Body of pancreas (tissue), 4 donors: Measurements from ENCODE around the gene FASTK. TPM values are rescaled to one million over a fixed set of nuclear protein-coding genes. Genes with fewer than 3 reads are reported as not detected.

Source experiments
- ATAC-seq: fragments of 150-250 bp; one replicate; pipeline ENCODE4 v1.9.1; 2016
- DNase-seq, 4 donors: peaks; one replicate each; pipeline ENCODE4 v3.0.0-alpha.2; 2019
- H3K27ac ChIP-seq, 4 donors: fragments of 200-600 bp; sonication (generic); 1 replicate in 3 of 4; 2 replicates in 1 of 4; pipeline versions ENCODE4 v1.5.1 to v1.6.1; 2016 to 2019; ENCODE audit warnings: mild to moderate bottlenecking in 1 of 4, mixed read lengths in 1 of 4, moderate library complexity in 1 of 4
- H3K27me3 ChIP-seq, 2 donors: fragments of 200-600 bp; sonication (generic); one replicate each; pipeline ENCODE4 v1.6.0; 2016; ENCODE audit warnings: mild to moderate bottlenecking in 1 of 2
- H3K36me3 ChIP-seq, 2 donors: fragments of 200-600 bp; sonication (generic); replicated peaks in 1 of 2; 2 replicates each; pipeline ENCODE4 v1.5.1; 2016; ENCODE audit warnings: low read depth in 2 of 2; ENCODE audit not compliant: insufficient read depth in 1 of 2
- H3K4me1 ChIP-seq: fragments of 200-600 bp; sonication (generic); one replicate; pipeline ENCODE4 v1.6.0; 2016
- H3K4me3 ChIP-seq, 2 donors: fragments of 200-600 bp; sonication (generic); 1 replicate in 1 of 2; 2 replicates in 1 of 2; pipeline ENCODE4 v1.5.1; 2016 to 2019
- H3K9me3 ChIP-seq, 3 donors: fragments of 200-600 bp; sonication (generic); 1 replicate in 2 of 3; 2 replicates in 1 of 3; pipeline ENCODE4 v1.5.1; 2016
- CTCF ChIP-seq, 7 experiments: fragments of 450-650 bp in 4 of 7; fragments of 200-600 bp in 3 of 7; sonication (generic) in 3 of 7; IDR thresholded peaks; one replicate each; pipeline ENCODE4 v1.5.1; 2016 to 2019; ENCODE audit warnings: antibody characterized with exemption in 7 of 7
- POLR2A ChIP-seq, 3 donors: fragments of 450-650 bp; IDR thresholded peaks; one replicate each; pipeline ENCODE4 v1.6.1; 2016; ENCODE audit warnings: antibody characterized with exemption in 3 of 3, mild to moderate bottlenecking in 2 of 3
- WGBS, 2 donors: methylation state at CpG; one replicate each; pipeline ENCODE4 v1.1.5; 2017; 5-methylcytosine and 5-hydroxymethylcytosine counted together
- intact Hi-C: fragments of 100-400 bp; cut with DNase I; formaldehyde crosslinking; loops from one replicate; pipeline ENCODE4 v1.15.1; 2023
- total RNA-seq, 2 donors: library from RNA; depleted of rRNA; stranded (reverse); fragments of >200 nt; gene quantifications; one replicate each; pipeline ENCODE4 v1.1.0, GENCODE V29; 2016

The FASTK gene
- total RNA-seq, 2 donors from 2014 or later: 60.7 to 201 TPM

GRCh38 chr7:151035026-151035717 is 45.4 kb downstream of the FASTK start:
- ATAC-seq: no peak
- no peak overlapping the region for H3K4me3 ChIP-seq
- WGBS, 2 donors: 87 to 93% methylated on average over 15 to 21 of the region's 21 CpGs
- TF ChIP-seq POLR2A (IDR thresholded peaks at IDR 0.05): no peak
- no peak for TF ChIP-seq CTCF (IDR thresholded peaks at IDR 0.05)
- no peak for DNase-seq
- H3K27ac ChIP-seq: no peak overlapping the region
- H3K9me3 ChIP-seq: no peaks in the 10 kb centered on the region
- no peaks in the 10 kb centered on the region for H3K4me1 ChIP-seq
- intact Hi-C loops: no loop called here
- H3K36me3 ChIP-seq: peaks cover 0 to 13% of the 10 kb centered on the region in 2 donors
- no peaks in the 10 kb centered on the region for H3K27me3 ChIP-seq

- H3K4me1 ChIP-seq: no peaks in the 10 kb centered on the region
- H3K4me3 ChIP-seq: no peak overlapping the region
- intact Hi-C loops: loop anchor here (5.0 kb wide), 1 partner anchor 73 kb away; no protein-coding TSS in a partner anchor
- DNase-seq (no peak), ATAC-seq (no peak)
- no peak overlapping the region for H3K27ac ChIP-seq
- no peaks in the 10 kb centered on the region for H3K27me3 ChIP-seq
- H3K36me3 ChIP-seq: peaks cover 0 to 13% of the 10 kb centered on the region in 2 donors
- 87 to 91% methylated on average over 7 to 21 of the region's 21 CpGs for WGBS, 2 donors
- no peak for TF ChIP-seq CTCF (IDR thresholded peaks at IDR 0.05)
- no peak for TF ChIP-seq POLR2A (IDR thresholded peaks at IDR 0.05)
- no peaks in the 10 kb centered on the region for H3K9me3 ChIP-seq
Observed at GRCh38 chr7:151034312-151035025, 46.1 kb downstream of the FASTK start.

- ATAC-seq: no peak
- TF ChIP-seq CTCF (IDR thresholded peaks at IDR 0.05) (no peak), POLR2A (IDR thresholded peaks at IDR 0.05) (no peak)
- Histone ChIP-seq H3K4me1 (peaks cover 3% of the 10 kb centered on the region), H3K4me3 (no peak overlapping the region), H3K27ac (no peak overlapping the region), H3K36me3 (peaks cover 0 to 13% of the 10 kb centered on the region in 2 donors), H3K27me3 (no peaks in the 10 kb centered on the region), H3K9me3 (no peaks in the 10 kb centered on the region)
- no peak for DNase-seq
- WGBS, 2 donors: 93% methylated on average over 3 to 5 of the region's 5 CpGs
- intact Hi-C loops: loop anchor here (5.0 kb wide), 1 partner anchor 73 kb away; no protein-coding TSS in a partner anchor
Observed at GRCh38 chr7:151033864-151034249, 46.8 kb downstream of the FASTK start.

GRCh38 chr7:151032936-151033863 is 47.4 kb downstream of the FASTK start:
- 77 to 90% methylated on average over 6 to 17 of the region's 17 CpGs for WGBS, 2 donors
- ATAC-seq (no peak), DNase-seq (no peak)
- Histone ChIP-seq H3K4me3 (no peak overlapping the region), H3K27ac (no peak overlapping the region), H3K36me3 (peaks cover 0 to 13% of the 10 kb centered on the region in 2 donors), H3K4me1 (peaks cover 5% of the 10 kb centered on the region), H3K9me3 (no peaks in the 10 kb centered on the region), H3K27me3 (no peaks in the 10 kb centered on the region)
- intact Hi-C loops: loop anchor here (5.0 kb wide), 1 partner anchor 74 kb away; no protein-coding TSS in a partner anchor
- TF ChIP-seq CTCF (IDR thresholded peaks at IDR 0.05): no peak
- TF ChIP-seq POLR2A (IDR thresholded peaks at IDR 0.05): no peak
